ENCODE measurements around the gene HCN2. TPM values are rescaled to one million over a fixed set of nuclear protein-coding genes. Genes with fewer than 3 reads are reported as not detected.

The HCN2 gene
- total RNA-seq, 1 experiment from 2014 or later = 13.1 TPM

GRCh38 chr19:585551-586110 lies 4.0 kb upstream of the HCN2 start:
- Histone ChIP-seq H3K27me3 (replicated peaks; ENCODE audit: insufficient read depth, low read depth, low read length, poor library complexity) (no peaks in the 10 kb centered on the region), H3K27ac (ENCODE audit: low read depth, low read length, poor library complexity, severe bottlenecking) (peak overlapping the region; percentile 50), H3K4me1 (ENCODE audit: insufficient read depth, low read length, poor library complexity, severe bottlenecking) (peaks cover 16% of the 10 kb centered on the region), H3K36me3 (ENCODE audit: insufficient read depth, low read length, poor library complexity, severe bottlenecking) (peaks cover 29% of the 10 kb centered on the region), H3K9me3 (ENCODE audit: low read depth, low read length, poor library complexity, severe bottlenecking) (no peaks in the 10 kb centered on the region), H3K4me3 (ENCODE audit: low read depth, low read length, poor library complexity, severe bottlenecking) (no peak overlapping the region)
- TF ChIP-seq EZH2 (IDR thresholded peaks at IDR 0.05; ENCODE audit: borderline replicate concordance, low read depth, low read length, poor library complexity, severe bottlenecking) (no peak), CTCF (conservative IDR thresholded peaks at IDR 0.05; ENCODE audit: low read depth, low read length) (no peak)
- ChIA-PET POLR2A (ENCODE audit: low non-redundant PET) (interaction anchor here (0.6 kb wide), 1 partner anchor 95 kb away, joined by 3 read pairs; no protein-coding TSS in a partner anchor), CTCF (interaction anchor here (0.6 to 0.7 kb wide), 2 partner anchors 64 to 294 kb away, joined by 3 read pairs; no protein-coding TSS in a partner anchor)
- no TSS peak for BruUV-seq (replicated peaks)
- no peak for DNase-seq (ENCODE audit: low spot score)
- intact Hi-C loops (cut with micrococcal nuclease; ENCODE audit: unreplicated experiment) = loop anchor here (5.0 kb wide), 2 partner anchors 42 to 147 kb away; no protein-coding TSS in a partner anchor

GRCh38 chr19:588093-588740 lies 1.5 kb upstream of the HCN2 start:
- BruUV-seq (replicated peaks) = no TSS peak
- H3K4me3 ChIP-seq (ENCODE audit: low read depth, low read length, poor library complexity, severe bottlenecking) = peak overlapping the region; percentile 18
- peak; percentile 97 for DNase-seq (ENCODE audit: low spot score)
- H3K27me3 ChIP-seq (replicated peaks; ENCODE audit: insufficient read depth, low read depth, low read length, poor library complexity) = no peaks in the 10 kb centered on the region
- peaks cover 23% of the 10 kb centered on the region for H3K4me1 ChIP-seq (ENCODE audit: insufficient read depth, low read length, poor library complexity, severe bottlenecking)
- ChIA-PET POLR2A (ENCODE audit: low non-redundant PET) (no interaction called here), CTCF (no interaction called here)
- intact Hi-C loops (cut with micrococcal nuclease; ENCODE audit: unreplicated experiment) = loop anchor here (5.0 kb wide), 2 partner anchors 39 to 144 kb away; no protein-coding TSS in a partner anchor
- H3K9me3 ChIP-seq (ENCODE audit: low read depth, low read length, poor library complexity, severe bottlenecking) = no peaks in the 10 kb centered on the region
- peaks cover 8% of the 10 kb centered on the region for H3K36me3 ChIP-seq (ENCODE audit: insufficient read depth, low read length, poor library complexity, severe bottlenecking)
- no peak for TF ChIP-seq EZH2 (IDR thresholded peaks at IDR 0.05; ENCODE audit: borderline replicate concordance, low read depth, low read length, poor library complexity, severe bottlenecking)
- peak; percentile 88 for TF ChIP-seq CTCF (conservative IDR thresholded peaks at IDR 0.05; ENCODE audit: low read depth, low read length)
- H3K27ac ChIP-seq (ENCODE audit: low read depth, low read length, poor library complexity, severe bottlenecking) = peak overlapping the region; percentile 49

GRCh38 chr19:588741-589692 lies 664 bp upstream of the HCN2 start:
- intact Hi-C loops (cut with micrococcal nuclease; ENCODE audit: unreplicated experiment) = loop anchor here (5.0 kb wide), 2 partner anchors 38 to 143 kb away; no protein-coding TSS in a partner anchor
- no peaks in the 10 kb centered on the region for H3K36me3 ChIP-seq (ENCODE audit: insufficient read depth, low read length, poor library complexity, severe bottlenecking)
- no TSS peak for BruUV-seq (replicated peaks)
- ChIA-PET CTCF (no interaction called here), POLR2A (ENCODE audit: low non-redundant PET) (no interaction called here)
- H3K4me1 ChIP-seq (ENCODE audit: insufficient read depth, low read length, poor library complexity, severe bottlenecking) = peaks cover 23% of the 10 kb centered on the region
- peak overlapping the region; percentile 49 for H3K27ac ChIP-seq (ENCODE audit: low read depth, low read length, poor library complexity, severe bottlenecking)
- no peaks in the 10 kb centered on the region for H3K9me3 ChIP-seq (ENCODE audit: low read depth, low read length, poor library complexity, severe bottlenecking)
- no peak for DNase-seq (ENCODE audit: low spot score)
- H3K4me3 ChIP-seq (ENCODE audit: low read depth, low read length, poor library complexity, severe bottlenecking) = peak overlapping the region; percentile 41
- TF ChIP-seq CTCF (conservative IDR thresholded peaks at IDR 0.05; ENCODE audit: low read depth, low read length) = no peak
- no peak for TF ChIP-seq EZH2 (IDR thresholded peaks at IDR 0.05; ENCODE audit: borderline replicate concordance, low read depth, low read length, poor library complexity, severe bottlenecking)
- H3K27me3 ChIP-seq (replicated peaks; ENCODE audit: insufficient read depth, low read depth, low read length, poor library complexity) = no peaks in the 10 kb centered on the region

Data from A673 (cell line).